AG09319 (cell line): ENCODE data around the gene RAB33A.

ENCODE experiments used
- DNase-seq: peaks from one replicate; pipeline ENCODE4 v3.0.0-alpha.2; 2010; ENCODE audit warnings: low read depth; ENCODE audit errors: extremely low read depth
- TF ChIP-seq, protein P1 (sequence below): IDR thresholded peaks from 2 replicates; pipeline ENCODE4 v1.5.1; 2011; ENCODE audit warnings: low read depth, mild to moderate bottlenecking, inconsistent platforms, low read length, moderate library complexity

RAB33A gene

GRCh38 chrX:130144509-130144908 is 27.3 kb upstream of the RAB33A start:
- TF ChIP-seq, protein P1, sequence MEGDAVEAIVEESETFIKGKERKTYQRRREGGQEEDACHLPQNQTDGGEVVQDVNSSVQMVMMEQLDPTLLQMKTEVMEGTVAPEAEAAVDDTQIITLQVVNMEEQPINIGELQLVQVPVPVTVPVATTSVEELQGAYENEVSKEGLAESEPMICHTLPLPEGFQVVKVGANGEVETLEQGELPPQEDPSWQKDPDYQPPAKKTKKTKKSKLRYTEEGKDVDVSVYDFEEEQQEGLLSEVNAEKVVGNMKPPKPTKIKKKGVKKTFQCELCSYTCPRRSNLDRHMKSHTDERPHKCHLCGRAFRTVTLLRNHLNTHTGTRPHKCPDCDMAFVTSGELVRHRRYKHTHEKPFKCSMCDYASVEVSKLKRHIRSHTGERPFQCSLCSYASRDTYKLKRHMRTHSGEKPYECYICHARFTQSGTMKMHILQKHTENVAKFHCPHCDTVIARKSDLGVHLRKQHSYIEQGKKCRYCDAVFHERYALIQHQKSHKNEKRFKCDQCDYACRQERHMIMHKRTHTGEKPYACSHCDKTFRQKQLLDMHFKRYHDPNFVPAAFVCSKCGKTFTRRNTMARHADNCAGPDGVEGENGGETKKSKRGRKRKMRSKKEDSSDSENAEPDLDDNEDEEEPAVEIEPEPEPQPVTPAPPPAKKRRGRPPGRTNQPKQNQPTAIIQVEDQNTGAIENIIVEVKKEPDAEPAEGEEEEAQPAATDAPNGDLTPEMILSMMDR = no peak; the same call in 1 of the 2 replicates
- DNase-seq = no peak

DNA sequence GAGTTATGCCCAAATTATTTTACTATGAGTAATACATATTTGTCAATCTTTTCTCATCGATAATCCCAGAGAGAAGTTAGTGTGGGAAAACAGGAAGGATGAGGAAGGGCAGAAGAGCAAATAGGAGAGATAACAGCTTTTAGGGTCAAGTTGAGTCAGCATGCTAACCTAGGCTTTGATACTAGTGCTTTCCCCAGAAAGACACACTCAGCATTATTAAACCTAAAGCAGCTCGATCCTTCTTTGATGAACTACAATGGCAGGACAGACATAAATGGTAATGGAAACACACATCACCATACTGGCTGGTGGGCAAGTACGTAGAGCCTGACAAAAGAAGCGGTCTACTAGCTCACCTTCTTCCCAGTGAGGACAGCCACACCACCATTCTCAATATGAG is 26.6 kb upstream of the RAB33A start:
- no peak for DNase-seq
- TF ChIP-seq, protein P1 = no peak

DNA sequence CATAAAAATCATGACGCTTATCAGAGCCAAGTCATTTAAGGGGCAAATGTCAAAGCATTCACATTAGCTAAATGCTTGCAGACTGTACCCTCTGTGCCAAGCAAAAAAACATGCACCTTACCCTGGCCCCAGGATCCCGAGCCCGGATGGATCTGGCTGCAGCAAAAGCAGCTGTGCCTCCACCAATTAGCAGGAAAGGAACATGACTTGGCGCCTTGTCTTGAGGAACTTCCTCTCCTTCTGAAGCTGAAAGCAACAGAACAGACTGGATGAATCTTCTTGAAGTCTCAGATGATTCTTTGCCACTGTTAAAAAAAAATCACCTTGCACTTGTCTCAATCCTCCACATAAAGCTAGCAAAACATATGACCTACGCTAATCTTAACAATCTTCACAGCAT is 24.1 kb upstream of the RAB33A start:
- TF ChIP-seq, protein P1 = no peak

GRCh38 chrX:130155564-130155963 is 16.2 kb upstream of the RAB33A start:
- DNase-seq = no peak
- TF ChIP-seq, protein P1 = no peak

More for the DNA sequence above, 24.1 kb upstream of the RAB33A start:
- no peak for DNase-seq

DNA sequence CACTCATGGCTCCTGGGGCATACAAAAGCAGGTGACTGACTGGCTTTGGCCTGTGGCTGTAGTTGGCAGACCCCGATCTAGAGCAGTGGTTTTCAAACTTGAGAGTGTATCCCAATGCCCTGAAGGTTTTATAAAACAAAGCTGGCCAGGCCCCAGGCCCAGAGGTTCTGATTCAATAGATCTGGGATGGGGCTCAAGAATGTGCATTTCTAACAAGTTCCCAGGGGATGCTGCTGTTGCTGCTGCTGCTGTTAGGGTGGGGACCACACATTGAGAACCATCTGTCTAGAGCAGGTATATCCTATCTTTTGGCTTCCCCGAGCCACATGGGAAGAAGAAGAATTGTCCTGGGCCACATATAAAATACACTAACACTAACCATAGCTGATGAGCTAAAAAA is 13.5 kb upstream of the RAB33A start:
- TF ChIP-seq, protein P1 = no peak
- DNase-seq = no peak

- TF ChIP-seq, protein P1 = no peak
- no peak for DNase-seq
Measured at GRCh38 chrX:130159776-130160175, 12.0 kb upstream of the RAB33A start.

GRCh38 chrX:130162094-130162735 is 9.5 kb upstream of the RAB33A start:
- no peak for DNase-seq
- TF ChIP-seq, protein P1 = no peak
